Measurements from ENCODE around the gene RBFOX2. TPM values are rescaled to one million over a fixed set of nuclear protein-coding genes. Genes with fewer than 3 reads are reported as not detected.

RBFOX2 gene
- total RNA-seq, 1 donor from 2014 or later: 200 TPM

GRCh38 chr22:35986088-35986487 is 42.5 kb downstream of the RBFOX2 start:
- H3K4me1 ChIP-seq (ENCODE audit: control insufficient read depth in 3 of 3, insufficient read depth in 3 of 3, low read length in 3 of 3): peaks cover 3 to 8% (median 5%) of the 10 kb centered on the region in 3 donors
- H3K36me3 ChIP-seq (ENCODE audit: control insufficient read depth in 3 of 3, insufficient read depth in 3 of 3, low read length in 3 of 3): no peaks in the 10 kb centered on the region
- H3K9me3 ChIP-seq (ENCODE audit: control insufficient read depth in 3 of 3, low read length in 3 of 3): no peaks in the 10 kb centered on the region
- H3K27ac ChIP-seq (ENCODE audit: low read depth, low read length): no peak overlapping the region
- no peak overlapping the region for H3K9ac ChIP-seq (ENCODE audit: low read depth in 1 of 3, low read length in 3 of 3)
- no peaks in the 10 kb centered on the region for H3K27me3 ChIP-seq (ENCODE audit: control insufficient read depth in 3 of 3, insufficient read depth in 3 of 3, low read length in 3 of 3)
- no peak overlapping the region for H3K4me3 ChIP-seq (ENCODE audit: low read length in 3 of 3)

GRCh38 chr22:35985371-35985770 is 43.3 kb downstream of the RBFOX2 start:
- Histone ChIP-seq H3K9ac (ENCODE audit: low read depth in 1 of 3, low read length in 3 of 3) (no peak overlapping the region), H3K4me1 (ENCODE audit: control insufficient read depth in 3 of 3, insufficient read depth in 3 of 3, low read length in 3 of 3) (peaks cover 3 to 8% (median 5%) of the 10 kb centered on the region in 3 donors), H3K36me3 (ENCODE audit: control insufficient read depth in 3 of 3, insufficient read depth in 3 of 3, low read length in 3 of 3) (no peaks in the 10 kb centered on the region), H3K27me3 (ENCODE audit: control insufficient read depth in 3 of 3, insufficient read depth in 3 of 3, low read length in 3 of 3) (no peaks in the 10 kb centered on the region), H3K9me3 (ENCODE audit: control insufficient read depth in 3 of 3, low read length in 3 of 3) (no peaks in the 10 kb centered on the region), H3K27ac (ENCODE audit: low read depth, low read length) (no peak overlapping the region), H3K4me3 (ENCODE audit: low read length in 3 of 3) (no peak overlapping the region)

DNA sequence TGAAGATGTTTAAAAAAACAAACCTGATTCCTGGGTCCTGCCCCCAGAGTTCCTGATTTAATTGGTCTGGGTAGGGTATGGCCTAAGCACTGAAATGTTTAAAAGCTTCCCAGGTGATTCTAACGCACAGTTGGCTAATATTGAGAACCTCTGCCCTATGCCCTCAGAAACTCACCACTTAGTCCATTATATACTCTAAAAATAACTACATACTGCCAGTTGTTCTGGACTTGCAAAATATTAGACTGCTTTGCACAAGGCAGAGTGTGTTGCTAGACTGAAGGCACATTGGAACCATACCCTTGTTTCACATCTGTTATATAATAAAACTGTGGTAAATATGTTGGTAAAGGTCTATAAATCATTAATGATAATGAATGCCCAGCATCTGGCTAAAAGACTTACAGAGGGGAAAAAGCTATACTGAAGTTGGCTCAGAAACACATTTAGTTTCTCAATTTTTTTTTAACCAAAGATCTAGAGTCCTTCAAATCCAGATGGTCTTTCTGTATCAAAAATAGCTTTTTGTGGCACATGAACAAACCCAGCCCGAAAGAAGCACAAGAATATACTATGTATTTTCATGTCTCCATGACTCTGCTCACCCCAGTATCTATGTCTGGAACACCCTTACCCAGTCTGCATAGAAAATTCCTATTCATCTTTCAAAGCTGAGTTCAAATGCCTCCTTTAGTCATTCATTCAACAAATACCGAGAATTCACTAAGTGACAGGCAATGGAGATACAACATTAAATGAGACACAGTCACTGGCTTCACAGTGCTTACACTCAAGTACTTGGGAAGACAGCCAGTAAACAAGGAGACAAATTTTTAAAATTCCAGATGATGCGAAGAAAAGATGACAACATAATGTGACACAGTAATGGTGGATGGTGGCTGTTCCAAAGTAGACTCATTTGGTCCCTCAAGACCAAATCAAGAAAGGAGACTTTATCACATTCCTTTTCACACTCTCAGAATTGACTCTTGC is 44.1 kb downstream of the RBFOX2 start:
- H3K27ac ChIP-seq (ENCODE audit: low read depth, low read length): no peak overlapping the region
- no peaks in the 10 kb centered on the region for H3K27me3 ChIP-seq (ENCODE audit: control insufficient read depth in 3 of 3, insufficient read depth in 3 of 3, low read length in 3 of 3)
- peaks cover 3 to 8% (median 5%) of the 10 kb centered on the region in 3 donors for H3K4me1 ChIP-seq (ENCODE audit: control insufficient read depth in 3 of 3, insufficient read depth in 3 of 3, low read length in 3 of 3)
- H3K4me3 ChIP-seq (ENCODE audit: low read length in 3 of 3): no peak overlapping the region
- no peaks in the 10 kb centered on the region for H3K9me3 ChIP-seq (ENCODE audit: control insufficient read depth in 3 of 3, low read length in 3 of 3)
- no peaks in the 10 kb centered on the region for H3K36me3 ChIP-seq (ENCODE audit: control insufficient read depth in 3 of 3, insufficient read depth in 3 of 3, low read length in 3 of 3)
- H3K9ac ChIP-seq (ENCODE audit: low read depth in 1 of 3, low read length in 3 of 3): no peak overlapping the region

- Histone ChIP-seq H3K27me3 (ENCODE audit: control insufficient read depth in 3 of 3, insufficient read depth in 3 of 3, low read length in 3 of 3) (no peaks in the 10 kb centered on the region), H3K9ac (ENCODE audit: low read depth in 1 of 3, low read length in 3 of 3) (no peak overlapping the region), H3K4me3 (ENCODE audit: low read length in 3 of 3) (no peak overlapping the region), H3K27ac (ENCODE audit: low read depth, low read length) (no peak overlapping the region), H3K4me1 (ENCODE audit: control insufficient read depth in 3 of 3, insufficient read depth in 3 of 3, low read length in 3 of 3) (peaks cover 3 to 17% (median 10%) of the 10 kb centered on the region in 3 donors), H3K36me3 (ENCODE audit: control insufficient read depth in 3 of 3, insufficient read depth in 3 of 3, low read length in 3 of 3) (no peaks in the 10 kb centered on the region), H3K9me3 (ENCODE audit: control insufficient read depth in 3 of 3, low read length in 3 of 3) (no peaks in the 10 kb centered on the region)
These were observed 46.7 kb downstream of the RBFOX2 start for GRCh38 chr22:35981900-35982299.

DNA sequence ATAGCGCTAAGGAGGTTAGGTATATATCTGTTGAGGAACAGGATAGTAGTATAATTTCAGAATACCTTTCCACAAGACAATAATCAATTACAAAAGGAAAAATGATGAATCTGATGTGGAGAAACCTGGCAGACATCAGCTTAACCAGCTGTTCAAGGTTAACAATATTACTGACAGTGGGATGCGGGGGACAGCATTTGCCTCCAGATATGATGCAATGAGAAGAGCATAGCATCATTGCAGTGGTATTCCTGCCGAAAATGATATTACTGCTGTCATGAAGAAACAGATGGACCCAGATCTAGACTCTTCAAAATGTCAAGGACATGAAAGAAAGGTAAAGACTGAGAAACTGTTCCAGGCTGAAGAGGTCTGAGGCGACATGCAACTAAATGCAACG is 49.7 kb downstream of the RBFOX2 start:
- Histone ChIP-seq H3K9ac (ENCODE audit: low read depth in 1 of 3, low read length in 3 of 3) (no peak overlapping the region), H3K9me3 (ENCODE audit: control insufficient read depth in 3 of 3, low read length in 3 of 3) (no peaks in the 10 kb centered on the region), H3K4me3 (ENCODE audit: low read length in 3 of 3) (no peak overlapping the region), H3K27me3 (ENCODE audit: control insufficient read depth in 3 of 3, insufficient read depth in 3 of 3, low read length in 3 of 3) (no peaks in the 10 kb centered on the region), H3K4me1 (ENCODE audit: control insufficient read depth in 3 of 3, insufficient read depth in 3 of 3, low read length in 3 of 3) (peaks cover 9 to 18% (median 13%) of the 10 kb centered on the region in 3 donors), H3K36me3 (ENCODE audit: control insufficient read depth in 3 of 3, insufficient read depth in 3 of 3, low read length in 3 of 3) (no peaks in the 10 kb centered on the region), H3K27ac (ENCODE audit: low read depth, low read length) (no peak overlapping the region)

DNA sequence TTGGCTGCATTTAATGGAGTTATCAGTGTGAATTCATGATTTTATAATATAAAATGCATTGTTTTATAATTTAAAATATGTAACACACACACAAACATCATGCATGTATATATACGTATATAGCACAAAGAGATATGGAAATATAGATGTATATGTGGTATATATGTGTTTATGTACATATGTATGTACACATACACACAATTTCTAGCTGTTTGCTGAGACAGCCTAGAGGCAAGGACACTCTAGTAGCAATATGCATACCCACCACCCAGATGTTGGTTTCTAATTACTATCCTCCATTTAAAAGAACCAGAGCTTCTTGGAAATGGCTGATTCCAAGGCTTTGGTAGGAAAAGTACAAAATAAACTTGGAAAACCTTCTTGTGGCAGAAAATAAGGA is 50.4 kb downstream of the RBFOX2 start:
- Histone ChIP-seq H3K4me1 (ENCODE audit: control insufficient read depth in 3 of 3, insufficient read depth in 3 of 3, low read length in 3 of 3) (peaks cover 13 to 23% (median 19%) of the 10 kb centered on the region in 3 donors), H3K27ac (ENCODE audit: low read depth, low read length) (no peak overlapping the region), H3K27me3 (ENCODE audit: control insufficient read depth in 3 of 3, insufficient read depth in 3 of 3, low read length in 3 of 3) (no peaks in the 10 kb centered on the region), H3K36me3 (ENCODE audit: control insufficient read depth in 3 of 3, insufficient read depth in 3 of 3, low read length in 3 of 3) (no peaks in the 10 kb centered on the region), H3K4me3 (ENCODE audit: low read length in 3 of 3) (no peak overlapping the region), H3K9me3 (ENCODE audit: control insufficient read depth in 3 of 3, low read length in 3 of 3) (no peaks in the 10 kb centered on the region), H3K9ac (ENCODE audit: low read depth in 1 of 3, low read length in 3 of 3) (no peak overlapping the region)

- Histone ChIP-seq H3K27me3 (ENCODE audit: control insufficient read depth in 3 of 3, insufficient read depth in 3 of 3, low read length in 3 of 3) (no peaks in the 10 kb centered on the region), H3K4me3 (ENCODE audit: low read length in 3 of 3) (no peak overlapping the region), H3K9me3 (ENCODE audit: control insufficient read depth in 3 of 3, low read length in 3 of 3) (no peaks in the 10 kb centered on the region), H3K9ac (ENCODE audit: low read depth in 1 of 3, low read length in 3 of 3) (no peak overlapping the region), H3K4me1 (ENCODE audit: control insufficient read depth in 3 of 3, insufficient read depth in 3 of 3, low read length in 3 of 3) (peaks cover 13 to 29% (median 23%) of the 10 kb centered on the region in 3 donors), H3K27ac (ENCODE audit: low read depth, low read length) (no peak overlapping the region), H3K36me3 (ENCODE audit: control insufficient read depth in 3 of 3, insufficient read depth in 3 of 3, low read length in 3 of 3) (no peaks in the 10 kb centered on the region)
These were observed 51.5 kb downstream of the RBFOX2 start for GRCh38 chr22:35977136-35977535.

DNA sequence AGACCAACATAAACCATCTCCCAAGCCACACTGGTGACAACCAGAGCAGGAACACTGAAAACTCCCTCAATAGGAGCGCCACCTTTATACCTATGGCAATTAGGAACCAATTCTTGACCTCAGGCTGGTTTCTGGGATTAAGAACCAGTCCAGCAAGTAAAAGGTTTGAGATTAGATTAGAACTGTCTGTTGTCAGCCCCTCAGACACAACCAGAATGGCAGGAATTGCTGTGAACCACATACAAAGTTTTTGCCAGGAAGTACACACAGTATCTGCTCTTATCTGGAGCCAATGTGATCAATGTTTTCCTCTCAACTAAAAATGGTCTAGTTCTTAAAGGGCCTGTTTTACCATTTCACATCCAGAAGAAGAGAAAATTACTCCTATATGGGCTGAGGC is 55.2 kb downstream of the RBFOX2 start:
- Histone ChIP-seq H3K4me3 (ENCODE audit: low read length in 3 of 3) (no peak overlapping the region), H3K4me1 (ENCODE audit: control insufficient read depth in 3 of 3, insufficient read depth in 3 of 3, low read length in 3 of 3) (peaks cover 17 to 33% (median 27%) of the 10 kb centered on the region in 3 donors), H3K27me3 (ENCODE audit: control insufficient read depth in 3 of 3, insufficient read depth in 3 of 3, low read length in 3 of 3) (no peaks in the 10 kb centered on the region), H3K36me3 (ENCODE audit: control insufficient read depth in 3 of 3, insufficient read depth in 3 of 3, low read length in 3 of 3) (no peaks in the 10 kb centered on the region), H3K9ac (ENCODE audit: low read depth in 1 of 3, low read length in 3 of 3) (no peak overlapping the region), H3K27ac (ENCODE audit: low read depth, low read length) (peak overlapping the region; percentile 76), H3K9me3 (ENCODE audit: control insufficient read depth in 3 of 3, low read length in 3 of 3) (no peaks in the 10 kb centered on the region)

DNA sequence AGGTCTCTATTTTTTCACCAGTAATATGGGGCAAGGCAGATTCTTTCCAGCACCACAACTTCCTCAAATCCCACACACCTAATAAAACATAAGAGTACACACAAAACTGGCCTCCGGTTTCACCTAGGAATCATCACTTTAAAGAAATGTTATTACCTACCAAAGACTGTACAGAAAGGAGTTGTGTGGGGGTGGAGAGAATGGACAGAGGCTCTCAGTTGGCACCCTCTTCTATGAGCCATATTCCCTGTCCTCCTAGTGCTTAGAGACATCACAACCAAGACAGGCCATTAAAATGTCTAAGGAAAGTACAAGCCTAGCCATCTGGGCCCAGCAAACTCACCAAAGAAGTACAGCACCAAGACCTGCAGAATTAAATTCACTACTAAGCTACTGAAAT is 56.1 kb downstream of the RBFOX2 start:
- Histone ChIP-seq H3K9ac (ENCODE audit: low read depth in 1 of 3, low read length in 3 of 3) (no peak overlapping the region), H3K36me3 (ENCODE audit: control insufficient read depth in 3 of 3, insufficient read depth in 3 of 3, low read length in 3 of 3) (no peaks in the 10 kb centered on the region), H3K4me3 (ENCODE audit: low read length in 3 of 3) (no peak overlapping the region), H3K27me3 (ENCODE audit: control insufficient read depth in 3 of 3, insufficient read depth in 3 of 3, low read length in 3 of 3) (no peaks in the 10 kb centered on the region), H3K9me3 (ENCODE audit: control insufficient read depth in 3 of 3, low read length in 3 of 3) (no peaks in the 10 kb centered on the region), H3K27ac (ENCODE audit: low read depth, low read length) (peak overlapping the region; percentile 76), H3K4me1 (ENCODE audit: control insufficient read depth in 3 of 3, insufficient read depth in 3 of 3, low read length in 3 of 3) (peaks cover 17 to 33% (median 27%) of the 10 kb centered on the region in 3 donors)

GRCh38 chr22:35971456-35972119 is 57.0 kb downstream of the RBFOX2 start:
- Histone ChIP-seq H3K4me3 (ENCODE audit: low read length in 3 of 3) (no peak overlapping the region), H3K9me3 (ENCODE audit: control insufficient read depth in 3 of 3, low read length in 3 of 3) (no peaks in the 10 kb centered on the region), H3K9ac (ENCODE audit: low read depth in 1 of 3, low read length in 3 of 3) (no peak overlapping the region), H3K27me3 (ENCODE audit: control insufficient read depth in 3 of 3, insufficient read depth in 3 of 3, low read length in 3 of 3) (no peaks in the 10 kb centered on the region), H3K4me1 (ENCODE audit: control insufficient read depth in 3 of 3, insufficient read depth in 3 of 3, low read length in 3 of 3) (peaks cover 17 to 33% (median 27%) of the 10 kb centered on the region in 3 donors), H3K27ac (ENCODE audit: low read depth, low read length) (no peak overlapping the region), H3K36me3 (ENCODE audit: control insufficient read depth in 3 of 3, insufficient read depth in 3 of 3, low read length in 3 of 3) (no peaks in the 10 kb centered on the region)
